Measurements from ENCODE around the gene ETNK2.

DNA sequence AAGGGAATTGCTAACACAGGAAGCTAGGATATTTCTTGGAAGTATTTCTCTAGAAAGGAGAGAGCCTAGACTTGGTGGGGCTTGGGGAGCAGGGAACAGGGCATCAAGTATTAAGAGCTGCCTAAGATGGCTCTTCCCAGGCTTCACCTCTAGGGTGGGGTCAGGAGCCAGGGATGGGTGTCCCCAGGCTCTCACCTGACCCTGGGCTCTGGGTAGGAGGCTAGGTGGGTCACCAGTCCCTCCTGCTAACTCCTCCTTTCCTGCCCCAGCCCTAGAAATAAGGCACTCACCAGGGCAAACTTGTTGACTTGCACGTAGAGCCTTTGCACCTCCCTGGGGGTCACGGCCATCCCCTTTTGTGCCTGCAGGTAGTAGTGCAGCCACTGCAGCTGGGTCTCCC is 15.0 kb downstream of the ETNK2 start:
- TF ChIP-seq, protein P1, sequence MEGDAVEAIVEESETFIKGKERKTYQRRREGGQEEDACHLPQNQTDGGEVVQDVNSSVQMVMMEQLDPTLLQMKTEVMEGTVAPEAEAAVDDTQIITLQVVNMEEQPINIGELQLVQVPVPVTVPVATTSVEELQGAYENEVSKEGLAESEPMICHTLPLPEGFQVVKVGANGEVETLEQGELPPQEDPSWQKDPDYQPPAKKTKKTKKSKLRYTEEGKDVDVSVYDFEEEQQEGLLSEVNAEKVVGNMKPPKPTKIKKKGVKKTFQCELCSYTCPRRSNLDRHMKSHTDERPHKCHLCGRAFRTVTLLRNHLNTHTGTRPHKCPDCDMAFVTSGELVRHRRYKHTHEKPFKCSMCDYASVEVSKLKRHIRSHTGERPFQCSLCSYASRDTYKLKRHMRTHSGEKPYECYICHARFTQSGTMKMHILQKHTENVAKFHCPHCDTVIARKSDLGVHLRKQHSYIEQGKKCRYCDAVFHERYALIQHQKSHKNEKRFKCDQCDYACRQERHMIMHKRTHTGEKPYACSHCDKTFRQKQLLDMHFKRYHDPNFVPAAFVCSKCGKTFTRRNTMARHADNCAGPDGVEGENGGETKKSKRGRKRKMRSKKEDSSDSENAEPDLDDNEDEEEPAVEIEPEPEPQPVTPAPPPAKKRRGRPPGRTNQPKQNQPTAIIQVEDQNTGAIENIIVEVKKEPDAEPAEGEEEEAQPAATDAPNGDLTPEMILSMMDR (IDR thresholded peaks at IDR 0.05), result no peak
- TF ChIP-seq POLR2A (IDR thresholded peaks at IDR 0.05; ENCODE audit: low read depth), result no peak
